HL-60 (cell line): ENCODE measurements around the gene MUL1.
"Not testable (repeated sequence)": the region's sequence is repeated elsewhere in the genome, so short reads cannot be mapped to it uniquely, and the experiment has no call there.

Source experiments
- DNase-seq, 2 experiments: peaks; one replicate each; pipeline ENCODE4 v3.0.0-alpha.2; 2010 to 2020; ENCODE audit warnings: low read depth in 1 of 2, low spot score in 1 of 2
- H3K27ac ChIP-seq: fragments of 250-450 bp; sonication (Bioruptor Pico); replicated peaks from 2 replicates; pipeline ENCODE4 v1.5.1; 2020; ENCODE audit warnings: mild to moderate bottlenecking, moderate library complexity
- H3K27me3 ChIP-seq: fragments of 250-450 bp; sonication (Bioruptor Pico); 2 replicates; pipeline ENCODE4 v1.5.1; 2021; ENCODE audit warnings: mild to moderate bottlenecking, moderate library complexity; ENCODE audit not compliant: insufficient read depth, poor library complexity, severe bottlenecking
- H3K4me3 ChIP-seq: replicated peaks from 2 replicates; pipeline ENCODE4 v1.5.1; 2011; ENCODE audit warnings: mild to moderate bottlenecking, control low read depth, low read length; ENCODE audit not compliant: insufficient read depth
- CTCF ChIP-seq: IDR thresholded peaks from one replicate; pipeline ENCODE4 v1.5.1; 2011; ENCODE audit warnings: low read length, control low read depth, inconsistent platforms; ENCODE audit not compliant: insufficient read depth
- GABPA ChIP-seq: IDR thresholded peaks from 2 replicates; pipeline ENCODE4 v1.6.1; 2012; ENCODE audit warnings: low read depth
- POLR2AphosphoS5 ChIP-seq: IDR thresholded peaks from 2 replicates; pipeline ENCODE4 v1.6.1; 2012; ENCODE audit warnings: low read depth
- REST ChIP-seq: IDR thresholded peaks from 2 replicates; pipeline ENCODE4 v1.6.1; 2012; ENCODE audit warnings: low read depth; ENCODE audit not compliant: insufficient replicate concordance
- SPI1 ChIP-seq: IDR thresholded peaks from 2 replicates; pipeline ENCODE4 v1.6.1; 2012; ENCODE audit warnings: low read depth, mild to moderate bottlenecking, borderline replicate concordance

The MUL1 gene

GRCh38 chr1:20521960-20522861 lies 14.3 kb upstream of the MUL1 start:
- no peak for TF ChIP-seq REST
- peak; percentile 81 for TF ChIP-seq CTCF
- peak; percentile 58 to 69 for DNase-seq
- no peak overlapping the region for H3K4me3 ChIP-seq
- no peaks in the 10 kb centered on the region for H3K27me3 ChIP-seq
- H3K27ac ChIP-seq, result no peak overlapping the region

GRCh38 chr1:20519609-20520262 lies 11.8 kb upstream of the MUL1 start:
- not testable (repeated sequence) for H3K27me3 ChIP-seq, H3K4me3 ChIP-seq, H3K27ac ChIP-seq, DNase-seq

GRCh38 chr1:20511518-20512428 lies 3.8 kb upstream of the MUL1 start:
- TF ChIP-seq POLR2AphosphoS5 (no peak), REST (no peak), SPI1 (no peak), CTCF (no peak), GABPA (no peak)
- DNase-seq, result no peak
- Histone ChIP-seq H3K4me3 (no peak overlapping the region), H3K27me3 (no peaks in the 10 kb centered on the region), H3K27ac (no peak overlapping the region)

GRCh38 chr1:20508411-20508771 lies 440 bp upstream of the MUL1 start:
- DNase-seq, result no peak
- Histone ChIP-seq H3K27ac (peak overlapping the region; percentile 65), H3K4me3 (peak overlapping the region; percentile 100), H3K27me3 (no peaks in the 10 kb centered on the region)
- no peak for TF ChIP-seq GABPA
- TF ChIP-seq POLR2AphosphoS5, result no peak
- no peak for TF ChIP-seq REST
- TF ChIP-seq SPI1, result no peak
- no peak for TF ChIP-seq CTCF
